DND-41 (cell line): ENCODE results near the gene CCDC154.

Source experiments
- ATAC-seq: fragments of 200-7000 bp; cut with Tn5 transposase; 3 replicates; pipeline ENCODE4 v1.9.1; 2021; ENCODE audit warnings: low read depth; ENCODE audit not compliant: insufficient read depth
- DNase-seq: peaks from one replicate; pipeline ENCODE4 v3.0.0-alpha.2; 2020
- H2AFZ ChIP-seq: 2 replicates; pipeline ENCODE4 v1.6.0; 2012; ENCODE audit warnings: low read depth, low read length
- H3K27ac ChIP-seq: 2 replicates; pipeline ENCODE4 v1.5.1; 2012; ENCODE audit warnings: low read length, inconsistent platforms
- H3K27me3 ChIP-seq: fragments of 200-600 bp; sonication (generic); 2 replicates; pipeline ENCODE4 v1.6.0; 2012; ENCODE audit warnings: low read length, mild to moderate bottlenecking, inconsistent platforms; ENCODE audit not compliant: insufficient read depth, poor library complexity
- H3K36me3 ChIP-seq: 2 replicates; pipeline ENCODE4 v1.5.1; 2012; ENCODE audit warnings: low read length, inconsistent platforms; ENCODE audit not compliant: insufficient read depth
- H3K4me1 ChIP-seq: 2 replicates; pipeline ENCODE4 v1.5.1; 2012; ENCODE audit warnings: mild to moderate bottlenecking, low read length; ENCODE audit not compliant: insufficient read depth
- H3K4me2 ChIP-seq: 2 replicates; pipeline ENCODE4 v1.6.0; 2012; ENCODE audit warnings: mild to moderate bottlenecking, moderate library complexity, low read length, inconsistent platforms; ENCODE audit not compliant: insufficient read depth
- H3K4me3 ChIP-seq, 2 experiments: fragments of 200-600 bp in 1 of 2; shearing (Covaris generic) in 1 of 2; 2 replicates each; pipeline ENCODE4 v1.5.1; 2012 to 2016; ENCODE audit warnings: inconsistent platforms in 2 of 2, low read length in 2 of 2, mild to moderate bottlenecking in 2 of 2, low read depth in 1 of 2, moderate library complexity in 1 of 2
- H3K79me2 ChIP-seq: 2 replicates; pipeline ENCODE4 v1.6.0; 2012; ENCODE audit warnings: low read length, inconsistent platforms; ENCODE audit not compliant: insufficient read depth
- H3K9ac ChIP-seq: 2 replicates; pipeline ENCODE4 v1.6.0; 2012; ENCODE audit warnings: low read depth, mild to moderate bottlenecking, inconsistent platforms, low read length, moderate library complexity
- H3K9me3 ChIP-seq: 2 replicates; pipeline ENCODE4 v1.5.1; 2012; ENCODE audit warnings: low read length, moderate library complexity, mild to moderate bottlenecking, inconsistent platforms; ENCODE audit not compliant: insufficient read depth, severe bottlenecking
- H4K20me1 ChIP-seq: 2 replicates; pipeline ENCODE4 v1.6.0; 2012; ENCODE audit warnings: low read length; ENCODE audit not compliant: insufficient read depth
- EZH2 ChIP-seq: IDR thresholded peaks from 3 replicates; pipeline ENCODE4 v1.6.1; 2012; ENCODE audit warnings: borderline replicate concordance, low read depth, mild to moderate bottlenecking, moderate library complexity, low read length, inconsistent platforms; ENCODE audit not compliant: severe bottlenecking
- TF ChIP-seq, protein P1 (sequence below): IDR thresholded peaks from 2 replicates; pipeline ENCODE4 v1.5.1; 2012; ENCODE audit warnings: borderline replicate concordance, low read length, moderate library complexity, mild to moderate bottlenecking; ENCODE audit not compliant: poor library complexity, severe bottlenecking; ENCODE audit errors: extremely low read depth

Gene CCDC154

GRCh38 chr16:1464196-1464893 lies 20.0 kb upstream of the CCDC154 start:
- Histone ChIP-seq H3K36me3 (peaks cover 41% of the 10 kb centered on the region), H3K9me3 (no peaks in the 10 kb centered on the region), H2AFZ (no peak overlapping the region), H3K9ac (no peak overlapping the region), H3K4me2 (no peak overlapping the region), H3K27ac (no peak overlapping the region), H3K27me3 (no peaks in the 10 kb centered on the region), H3K4me1 (no peaks in the 10 kb centered on the region), H3K79me2 (peaks cover 51% of the 10 kb centered on the region), H3K4me3 (no peak overlapping the region), H4K20me1 (peaks cover 42% of the 10 kb centered on the region)
- DNase-seq, result no peak
- TF ChIP-seq, protein P1, sequence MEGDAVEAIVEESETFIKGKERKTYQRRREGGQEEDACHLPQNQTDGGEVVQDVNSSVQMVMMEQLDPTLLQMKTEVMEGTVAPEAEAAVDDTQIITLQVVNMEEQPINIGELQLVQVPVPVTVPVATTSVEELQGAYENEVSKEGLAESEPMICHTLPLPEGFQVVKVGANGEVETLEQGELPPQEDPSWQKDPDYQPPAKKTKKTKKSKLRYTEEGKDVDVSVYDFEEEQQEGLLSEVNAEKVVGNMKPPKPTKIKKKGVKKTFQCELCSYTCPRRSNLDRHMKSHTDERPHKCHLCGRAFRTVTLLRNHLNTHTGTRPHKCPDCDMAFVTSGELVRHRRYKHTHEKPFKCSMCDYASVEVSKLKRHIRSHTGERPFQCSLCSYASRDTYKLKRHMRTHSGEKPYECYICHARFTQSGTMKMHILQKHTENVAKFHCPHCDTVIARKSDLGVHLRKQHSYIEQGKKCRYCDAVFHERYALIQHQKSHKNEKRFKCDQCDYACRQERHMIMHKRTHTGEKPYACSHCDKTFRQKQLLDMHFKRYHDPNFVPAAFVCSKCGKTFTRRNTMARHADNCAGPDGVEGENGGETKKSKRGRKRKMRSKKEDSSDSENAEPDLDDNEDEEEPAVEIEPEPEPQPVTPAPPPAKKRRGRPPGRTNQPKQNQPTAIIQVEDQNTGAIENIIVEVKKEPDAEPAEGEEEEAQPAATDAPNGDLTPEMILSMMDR, result no peak
- no peak for TF ChIP-seq EZH2
- no peak for ATAC-seq

DNA sequence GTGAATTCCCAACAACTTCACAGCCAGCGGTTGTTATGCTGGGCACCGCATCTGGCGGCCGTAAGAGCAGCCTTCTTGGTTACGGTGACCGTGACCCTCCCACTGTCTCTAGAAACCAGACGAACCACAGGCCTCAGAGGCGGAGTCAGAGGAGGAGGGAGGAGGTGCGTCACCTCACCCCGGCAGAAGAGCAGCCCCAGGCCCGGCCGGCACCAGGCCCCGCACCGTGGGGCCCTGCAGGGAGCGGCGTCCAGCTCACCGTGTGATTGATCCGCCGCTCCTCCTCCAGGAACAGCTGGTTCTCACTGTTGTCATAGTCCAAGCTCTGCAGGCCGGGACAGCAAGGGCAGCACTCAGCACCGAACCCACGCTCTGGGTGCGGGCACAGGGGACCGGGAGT lies 16.8 kb upstream of the CCDC154 start:
- no peaks in the 10 kb centered on the region for H3K4me1 ChIP-seq

GRCh38 chr16:1460602-1461138 lies 16.3 kb upstream of the CCDC154 start:
- Histone ChIP-seq H3K27ac (no peak overlapping the region), H3K4me2 (no peak overlapping the region), H3K9ac (no peak overlapping the region), H2AFZ (no peak overlapping the region), H3K27me3 (no peaks in the 10 kb centered on the region), H3K36me3 (peaks cover 67% of the 10 kb centered on the region), H4K20me1 (peaks cover 16% of the 10 kb centered on the region), H3K4me1 (no peaks in the 10 kb centered on the region), H3K9me3 (no peaks in the 10 kb centered on the region), H3K4me3 (no peak overlapping the region), H3K79me2 (peaks cover 16% of the 10 kb centered on the region; the same call in 1 of the 2 replicates)
- DNase-seq, result no peak
- ATAC-seq, result no peak
- TF ChIP-seq, protein P1, result no peak
- TF ChIP-seq EZH2, result no peak

More for the DNA sequence above, 16.8 kb upstream of the CCDC154 start:
- no peak for DNase-seq
- Histone ChIP-seq H3K4me3 (no peak overlapping the region), H3K79me2 (peaks cover 21% of the 10 kb centered on the region), H3K27ac (no peak overlapping the region), H3K27me3 (no peaks in the 10 kb centered on the region), H3K9me3 (no peaks in the 10 kb centered on the region), H3K4me2 (no peak overlapping the region), H2AFZ (no peak overlapping the region), H3K36me3 (peaks cover 65% of the 10 kb centered on the region), H3K9ac (no peak overlapping the region), H4K20me1 (peaks cover 21% of the 10 kb centered on the region)
- TF ChIP-seq EZH2, result no peak
- TF ChIP-seq, protein P1, result no peak
- no peak for ATAC-seq
